Activated B cell treated with CpG ODN at 0.5 μM for 24 hours (primary cell): ENCODE results near the gene TMC8. TPM values are rescaled to one million over a fixed set of nuclear protein-coding genes. Genes with fewer than 3 reads are reported as not detected.

Experiments used
- ATAC-seq: fragments of 200-7000 bp; cut with Tn5 transposase; one replicate; pipeline ENCODE4 v1.10.0; 2021; ENCODE audit warnings: low read depth, mild to moderate bottlenecking, moderate library complexity
- CTCF ChIA-PET: fragments of 350-600 bp; sonication (Branson Sonifier 250); formaldehyde crosslinking; loops from one replicate; lab custom pipeline; 2021; ENCODE audit warnings: antibody characterized with exemption; lab: Charles Lee
- POLR2A ChIA-PET: fragments of 350-600 bp; sonication (Branson Sonifier 250); formaldehyde crosslinking; loops from one replicate; lab custom pipeline; 2021; ENCODE audit warnings: antibody characterized with exemption; lab: Charles Lee
- DNase-seq: peaks from one replicate; pipeline ENCODE4 v3.0.0; 2022
- H3K27ac Mint-ChIP-seq: one replicate; pipeline ENCODE4 v1.8.0; 2020; ENCODE audit warnings: mixed read lengths
- H3K27me3 Mint-ChIP-seq: one replicate; pipeline ENCODE4 v1.8.0; 2021; ENCODE audit warnings: mixed read lengths
- H3K36me3 Mint-ChIP-seq: one replicate; pipeline ENCODE4 v1.8.0; 2021; ENCODE audit warnings: low read depth, mixed read lengths
- H3K4me1 Mint-ChIP-seq: one replicate; pipeline ENCODE4 v1.8.0; 2021; ENCODE audit warnings: mixed read lengths
- H3K4me3 Mint-ChIP-seq: one replicate; pipeline ENCODE4 v1.8.0; 2020; ENCODE audit warnings: mild to moderate bottlenecking, mixed read lengths
- H3K9me3 Mint-ChIP-seq: one replicate; pipeline ENCODE4 v1.8.0; 2020; ENCODE audit warnings: mixed read lengths
- CTCF ChIP-seq: fragments of 200-600 bp; IDR thresholded peaks from one replicate; pipeline ENCODE4 v1.8.0; 2022; ENCODE audit warnings: antibody characterized with exemption, mild to moderate bottlenecking
- intact Hi-C: fragments of 100-400 bp; cut with micrococcal nuclease; formaldehyde crosslinking; loops from one replicate; pipeline ENCODE4 v1.15.1; 2024
- total RNA-seq: library from RNA; stranded (reverse); gene quantifications from 2 replicates; pipeline ENCODE4 v1.2.3, GENCODE V29; 2022

The TMC8 gene
- total RNA-seq, 1 donor from 2014 or later: 181 TPM

GRCh38 chr17:78125138-78125913 is 5.2 kb upstream of the TMC8 start:
- H3K4me1 Mint-ChIP-seq: peaks cover 83% of the 10 kb centered on the region
- no peak for DNase-seq
- ChIA-PET CTCF (interaction anchor here (0.6 to 15.7 kb wide), 4 partner anchors 13 to 126 kb away, joined by 3 to 220 read pairs (median 4); no protein-coding TSS in a partner anchor), POLR2A (interaction anchor here (0.7 to 48.2 kb wide), 8 partner anchors 11 to 126 kb away, joined by 3 to 2404 read pairs (median 9); partner anchors contain the start of genes AFMID, C17orf99, SYNGR2 and TK1)
- ATAC-seq: no peak
- H3K9me3 Mint-ChIP-seq: no peaks in the 10 kb centered on the region
- intact Hi-C loops: loop anchor here (10.0 kb wide), 1 partner anchor 681 kb away; no protein-coding TSS in a partner anchor
- peak overlapping the region; percentile 32 for H3K4me3 Mint-ChIP-seq
- H3K27ac Mint-ChIP-seq: peak overlapping the region; percentile 70
- no peak for TF ChIP-seq CTCF
- peaks cover 49% of the 10 kb centered on the region for H3K36me3 Mint-ChIP-seq
- no peaks in the 10 kb centered on the region for H3K27me3 Mint-ChIP-seq

- ChIA-PET CTCF (interaction anchor here (0.6 to 15.7 kb wide), 5 partner anchors 9 to 125 kb away, joined by 3 to 220 read pairs (median 4); no protein-coding TSS in a partner anchor), POLR2A (interaction anchor here (0.6 to 48.2 kb wide), 9 partner anchors 5 to 234 kb away, joined by 3 to 2404 read pairs (median 15); partner anchors contain the start of genes AFMID, C17orf99, SOCS3 and SYNGR2)
- ATAC-seq (no peak), DNase-seq (no peak)
- H3K4me3 Mint-ChIP-seq: peak overlapping the region; percentile 89
- H3K27ac Mint-ChIP-seq: peak overlapping the region; percentile 85
- H3K36me3 Mint-ChIP-seq: peaks cover 48% of the 10 kb centered on the region
- no peaks in the 10 kb centered on the region for H3K27me3 Mint-ChIP-seq
- intact Hi-C loops: loop anchor here (10.0 kb wide), 1 partner anchor 681 kb away; no protein-coding TSS in a partner anchor
- H3K9me3 Mint-ChIP-seq: no peaks in the 10 kb centered on the region
- no peak for TF ChIP-seq CTCF
- peaks cover 85% of the 10 kb centered on the region for H3K4me1 Mint-ChIP-seq
Observed at GRCh38 chr17:78125976-78126894, 4.3 kb upstream of the TMC8 start.

- H3K27me3 Mint-ChIP-seq: no peaks in the 10 kb centered on the region
- peak overlapping the region; percentile 85 for H3K27ac Mint-ChIP-seq
- no peaks in the 10 kb centered on the region for H3K9me3 Mint-ChIP-seq
- CTCF ChIA-PET: interaction anchor here (0.9 to 15.7 kb wide), 3 partner anchors 9 to 48 kb away, joined by 4 to 220 read pairs (median 11); no protein-coding TSS in a partner anchor
- POLR2A ChIA-PET: interaction anchor here (1.1 to 48.2 kb wide), 8 partner anchors 5 to 211 kb away, joined by 3 to 2404 read pairs (median 54); partner anchors contain the start of genes AFMID, C17orf99, SYNGR2 and TK1
- no peak for TF ChIP-seq CTCF
- H3K4me1 Mint-ChIP-seq: peaks cover 78% of the 10 kb centered on the region
- peak overlapping the region; percentile 89 for H3K4me3 Mint-ChIP-seq
- peaks cover 42% of the 10 kb centered on the region for H3K36me3 Mint-ChIP-seq
- DNase-seq (no peak), ATAC-seq (no peak)
- intact Hi-C loops: loop anchor here (1.0 to 10.0 kb wide), 2 partner anchors 41 to 682 kb away; partner anchors contain the start of gene SYNGR2
Observed at GRCh38 chr17:78126895-78127238, 3.7 kb upstream of the TMC8 start.

GRCh38 chr17:78127239-78127887 is 3.2 kb upstream of the TMC8 start:
- Mint-ChIP-seq H3K4me3 (peak overlapping the region; percentile 89), H3K27ac (peak overlapping the region; percentile 85), H3K4me1 (peaks cover 75% of the 10 kb centered on the region), H3K27me3 (no peaks in the 10 kb centered on the region), H3K36me3 (peaks cover 39% of the 10 kb centered on the region), H3K9me3 (no peaks in the 10 kb centered on the region)
- ChIA-PET CTCF (interaction anchor here (0.9 to 15.7 kb wide), 6 partner anchors 8 to 167 kb away, joined by 3 to 220 read pairs (median 4); no protein-coding TSS in a partner anchor), POLR2A (interaction anchor here (0.5 to 48.2 kb wide), 16 partner anchors 4 to 987 kb away, joined by 3 to 2404 read pairs (median 7); partner anchors contain the start of genes AFMID, C17orf99, SEC14L1 and SYNGR2)
- no peak for TF ChIP-seq CTCF
- intact Hi-C loops: loop anchor here (1.0 to 10.0 kb wide), 2 partner anchors 41 to 683 kb away; partner anchors contain the start of gene SYNGR2
- DNase-seq (peak; percentile 52), ATAC-seq (peak; percentile 12)
